ENCODE measurements around the gene ZNF865.

Gene ZNF865

DNA sequence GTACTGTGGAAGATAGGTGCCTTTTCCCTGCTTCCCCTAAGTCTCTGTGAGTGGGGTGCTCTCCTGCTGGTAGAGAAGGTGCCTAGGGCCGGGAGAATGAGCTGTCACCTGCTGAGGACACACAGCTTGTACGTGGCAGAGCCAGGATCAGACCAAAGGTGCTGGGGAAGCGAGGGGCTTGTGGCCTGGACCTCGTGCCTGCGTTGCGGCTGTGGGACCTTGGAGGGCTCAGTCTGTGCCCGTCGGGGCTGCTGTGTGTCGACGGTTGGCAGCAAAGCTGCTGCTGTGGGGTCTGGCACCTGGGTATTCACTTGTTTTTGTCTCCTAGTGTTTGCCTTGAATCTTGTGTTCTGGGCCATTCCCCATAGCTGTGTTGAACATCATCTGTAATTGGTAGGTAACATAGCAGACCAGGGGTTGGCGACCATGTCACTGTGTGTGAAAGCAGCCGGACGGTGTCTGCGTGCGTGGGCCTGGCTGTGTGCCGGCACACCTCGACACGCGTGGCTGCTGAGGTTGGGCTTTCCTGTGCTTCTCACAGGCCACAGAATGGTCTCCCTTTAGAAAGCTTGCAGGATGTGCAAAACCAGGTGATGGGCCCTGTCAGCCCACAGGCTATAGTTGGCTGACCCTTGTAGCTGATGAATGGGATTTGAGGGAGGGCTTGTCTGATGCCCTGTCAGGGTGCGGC, 58.5 kb downstream of the ZNF865 start:
- no peak for DNase-seq

DNA sequence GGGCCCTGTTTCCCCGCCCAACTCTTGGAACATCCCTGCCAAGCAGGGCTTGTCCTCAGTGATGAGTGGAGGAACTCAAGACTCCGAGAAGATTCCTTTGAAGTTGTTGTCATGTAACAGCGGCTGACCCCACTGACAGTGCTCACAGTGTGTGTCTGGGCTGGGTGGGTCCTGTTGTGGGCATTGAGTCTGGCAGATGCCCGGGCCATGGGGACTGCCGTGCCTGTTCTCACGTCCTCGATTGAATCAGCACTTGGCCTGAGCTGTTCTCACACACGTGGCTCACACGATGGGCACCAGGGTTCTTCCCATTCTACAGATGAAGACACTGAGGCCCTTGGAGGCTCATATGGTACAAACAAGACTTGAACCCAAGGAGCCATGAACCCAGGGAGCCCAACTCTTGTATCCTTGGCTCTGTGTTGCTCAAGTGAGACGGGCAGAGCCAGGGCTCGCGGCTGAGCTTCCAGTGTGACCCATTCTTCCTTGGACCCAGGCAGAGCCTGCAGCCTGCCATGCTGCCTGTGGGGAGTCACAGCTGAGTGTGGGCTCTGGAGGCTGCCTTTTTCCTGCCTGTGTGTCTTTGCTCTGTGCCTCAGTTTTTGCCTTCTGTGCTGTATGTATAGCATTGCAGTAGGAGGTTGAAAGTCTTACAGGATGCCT, 61.0 kb downstream of the ZNF865 start:
- no peak for DNase-seq
